ENCODE measurements around the gene PLCB1.
A peak's percentile ranks its signal among the peaks of the same experiment; 100 is the strongest.

PLCB1 gene

DNA sequence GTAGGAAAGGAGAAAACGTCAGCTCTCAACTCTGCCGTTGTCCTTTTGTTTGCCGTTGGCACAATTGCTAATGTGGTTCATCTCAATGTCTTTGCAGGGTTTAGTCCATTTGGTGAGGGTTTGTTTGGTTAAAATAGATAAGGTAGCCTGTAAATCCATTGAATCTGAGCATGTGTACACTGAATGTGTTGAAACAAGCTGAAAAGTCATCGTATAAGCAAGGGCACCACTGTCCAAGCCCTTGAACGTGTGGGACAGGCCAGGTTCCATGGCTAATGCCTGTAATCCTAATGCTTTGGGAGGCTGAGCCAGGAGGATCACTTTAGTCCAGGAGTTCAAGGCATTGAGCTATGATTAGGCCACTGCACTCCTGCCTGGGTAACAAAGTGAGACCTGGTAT lies 712.1 kb downstream of the PLCB1 start:
- TF ChIP-seq CTCF (IDR thresholded peaks at IDR 0.05): no peak

DNA sequence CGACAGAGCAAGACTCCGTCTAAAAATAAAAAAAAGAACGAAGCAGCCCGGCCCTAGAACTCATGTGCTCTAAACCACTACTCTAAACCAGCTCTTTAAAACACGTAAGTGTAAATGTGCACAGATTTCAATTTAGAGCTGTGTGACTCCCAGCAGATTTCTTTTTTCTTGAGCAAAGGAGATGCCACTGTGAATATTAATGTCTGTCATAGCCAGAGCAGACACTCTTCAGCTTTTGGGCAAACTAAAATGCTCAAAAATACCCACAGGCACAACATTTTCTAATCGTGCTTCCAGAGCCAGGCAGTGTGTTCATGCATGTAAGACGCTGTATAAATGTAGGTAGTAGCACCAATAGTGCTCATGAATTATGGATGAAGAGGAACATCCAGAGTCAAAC lies 717.9 kb downstream of the PLCB1 start:
- TF ChIP-seq CTCF (IDR thresholded peaks at IDR 0.05): no peak

DNA sequence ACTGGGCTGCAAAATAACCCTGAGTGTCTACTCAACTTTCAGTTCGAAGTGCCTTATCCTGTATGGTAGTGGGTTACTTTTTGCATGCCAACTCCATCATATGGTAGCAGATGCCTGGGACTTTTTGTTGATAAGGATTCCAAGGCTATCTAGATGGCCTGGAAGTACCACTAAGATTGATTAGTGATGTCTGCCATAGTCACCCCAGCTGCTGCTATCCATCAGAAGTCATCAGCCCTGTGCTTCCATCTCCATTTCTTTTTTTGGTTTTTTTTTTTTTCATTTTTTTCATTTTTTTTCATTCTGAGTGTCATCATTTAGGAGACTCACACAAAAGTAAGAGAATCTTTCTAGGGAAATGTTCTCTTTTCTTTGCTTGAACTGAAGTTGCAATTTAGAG lies 719.4 kb downstream of the PLCB1 start:
- no peak for TF ChIP-seq CTCF (IDR thresholded peaks at IDR 0.05)

- peak; percentile 81 for TF ChIP-seq CTCF (IDR thresholded peaks at IDR 0.05)
Observed at GRCh38 chr20:8853805-8854338, 721.8 kb downstream of the PLCB1 start.

- no peak for TF ChIP-seq CTCF (IDR thresholded peaks at IDR 0.05)
Observed at GRCh38 chr20:8854571-8854970, 722.5 kb downstream of the PLCB1 start.

- no peak for TF ChIP-seq CTCF (IDR thresholded peaks at IDR 0.05)
Observed at GRCh38 chr20:8855315-8855714, 723.2 kb downstream of the PLCB1 start.

- TF ChIP-seq CTCF (IDR thresholded peaks at IDR 0.05): no peak
Observed at GRCh38 chr20:8856668-8857067, 724.6 kb downstream of the PLCB1 start.

GRCh38 chr20:8858181-8858787 lies 726.2 kb downstream of the PLCB1 start:
- no peak for TF ChIP-seq CTCF (IDR thresholded peaks at IDR 0.05)

All from LNCAP (cell line).